Heart right ventricle (tissue), 16 donors: Measurements from ENCODE around the gene TEAD2. TPM values are rescaled to one million over a fixed set of nuclear protein-coding genes. Genes with fewer than 3 reads are reported as not detected.

Source experiments
- ATAC-seq, 8 donors: fragments of 200-7000 bp; cut with Tn5 transposase; one replicate each; pipeline ENCODE4 v1.9.1; 2020; ENCODE audit warnings: mild to moderate bottlenecking in 8 of 8, moderate library complexity in 8 of 8, moderate number of reproducible peaks in 1 of 8
- DNase-seq, 2 donors: peaks; one replicate each; pipeline ENCODE4 v3.0.0-alpha.2; 2020
- H3K27ac ChIP-seq, 10 donors: fragments of 200-600 bp; sonication (generic) in 2 of 10; one replicate each; pipeline versions ENCODE4 v1.5.0 to v1.8.0; 2020 to 2022; ENCODE audit warnings: mild to moderate bottlenecking in 3 of 10
- H3K27me3 ChIP-seq, 7 donors: fragments of 200-600 bp; one replicate each; pipeline ENCODE4 v1.8.0; 2021 to 2022; ENCODE audit warnings: mild to moderate bottlenecking in 2 of 7
- H3K36me3 ChIP-seq, 9 donors: fragments of 200-600 bp; sonication (generic) in 1 of 9; one replicate each; pipeline versions ENCODE4 v1.5.0 to v1.8.0; 2020 to 2022; ENCODE audit warnings: mild to moderate bottlenecking in 2 of 9
- H3K4me1 ChIP-seq, 9 donors: fragments of 200-600 bp; sonication (generic) in 1 of 9; one replicate each; pipeline versions ENCODE4 v1.5.0 to v1.8.0; 2020 to 2022; ENCODE audit warnings: mild to moderate bottlenecking in 4 of 9
- H3K4me3 ChIP-seq, 10 donors: fragments of 200-600 bp; sonication (generic) in 2 of 10; one replicate each; pipeline versions ENCODE4 v1.5.0 to v1.8.0; 2020 to 2022; ENCODE audit warnings: mild to moderate bottlenecking in 7 of 10, moderate library complexity in 2 of 10
- H3K9me3 ChIP-seq, 11 donors: fragments of 200-600 bp in 10 of 11; sonication (generic) in 2 of 11; one replicate each; pipeline versions ENCODE4 v1.5.0 to v1.8.0; 2013 to 2022; ENCODE audit warnings: mild to moderate bottlenecking in 2 of 11, control low read depth in 1 of 11, moderate library complexity in 1 of 11
- CTCF ChIP-seq, 9 donors: fragments of 200-600 bp; sonication (generic) in 2 of 9; IDR thresholded peaks; one replicate each; pipeline versions ENCODE4 v1.5.0 to v1.8.0; 2021 to 2022; ENCODE audit warnings: antibody characterized with exemption in 9 of 9, mild to moderate bottlenecking in 5 of 9, moderate library complexity in 1 of 9
- WGBS, 2 donors: extraction: QIAGEN DNeasy Blood & Tissue Kit; methylation state at CpG; one replicate each; pipeline ENCODE4 v1.1.7; 2013; ENCODE audit warnings: inconsistent platforms in 1 of 2; 5-methylcytosine and 5-hydroxymethylcytosine counted together
- intact Hi-C, 10 donors: fragments of 100-400 bp; cut with DNase I; formaldehyde crosslinking; loops; one replicate each; pipeline versions ENCODE4 v1.11.1 to v1.14.2; 2022
- polyA plus RNA-seq, 2 donors: library from polyadenylated mRNA; stranded (reverse); fragments of 200-250 nt; gene quantifications; one replicate each; pipeline ENCODE4 v1.2.3, GENCODE V29; 2013
- total RNA-seq, 10 donors: library from RNA; stranded (reverse); fragmentation: NEBNext Ultra II Directional in 3 of 10; extraction: Animal tissue kit (Norgen Biotek cat#: 25700) in 3 of 10; gene quantifications; one replicate each; pipeline versions ENCODE4 v1.2.1 to v1.2.4, GENCODE V29; 2021 to 2023
- donor health status: Arrhythmogenic right ventricular cardiomyopathy.
- donor health status: ischemic (EF 13 %, LVEDD 7.1; RV severe dilation, severe dysfunction).
- donor health status: healthy with polysubstance abuse.
- donor health status: DM: no; HTN: yes; CAD: no.
- donor health status: DM: no; HTN: no; CAD: no.
- donor health status: ischemic (EF 25% LVEDD 6.9; RV normal size, moderate dysfunction).
- donor health status: ischemic (EF 25% LVEDD 5.7; RV mildly dilated, moderate dysfunction).
- donor health status: healthy.
- donor health status: DM: yes; HTN: yes; CAD: no.
- donor health status: Ischemic cardiomyopathy.
- donor health status: ischemic (EF 35%, LVEDD 5.7; RV mildly dilated, moderate dysfunction).
- donor health status: nonischemic (EF 11% LVEDD 7.7; RV severe dilation, severe dysfunction).
- donor health status: DM: yes; HTN: yes; CAD: no.
- donor health status: PGD.
- donor health status: ischemic (EF 29% LVEDD 5.4; RV normal size, mild dysfunction).
- donor health status: nonischemic (EF 23%, LVEDD 6.1; RV moderate dilation, normal function).

Gene TEAD2
- total and polyA plus RNA-seq, 12 donors: 34.1 to 67.8 (median 45.1) TPM

- Histone ChIP-seq H3K36me3 (peaks cover 0 to 100% (median 66%) of the 10 kb centered on the region in 9 donors), H3K9me3 (no peaks in the 10 kb centered on the region), H3K27me3 (no peaks in the 10 kb centered on the region), H3K4me1 (no peaks in the 10 kb centered on the region), H3K4me3 (no peak overlapping the region), H3K27ac (no peak overlapping the region)
- TF ChIP-seq CTCF (IDR thresholded peaks at IDR 0.05): no peak
- intact Hi-C loops: no loop called here
- ATAC-seq: no peak
- 87 to 95% methylated on average over 2 of the region's 2 CpGs for WGBS, 2 donors
- DNase-seq: no peak
Observed at GRCh38 chr19:49349567-49349966, 12.6 kb downstream of the TEAD2 start.

DNA sequence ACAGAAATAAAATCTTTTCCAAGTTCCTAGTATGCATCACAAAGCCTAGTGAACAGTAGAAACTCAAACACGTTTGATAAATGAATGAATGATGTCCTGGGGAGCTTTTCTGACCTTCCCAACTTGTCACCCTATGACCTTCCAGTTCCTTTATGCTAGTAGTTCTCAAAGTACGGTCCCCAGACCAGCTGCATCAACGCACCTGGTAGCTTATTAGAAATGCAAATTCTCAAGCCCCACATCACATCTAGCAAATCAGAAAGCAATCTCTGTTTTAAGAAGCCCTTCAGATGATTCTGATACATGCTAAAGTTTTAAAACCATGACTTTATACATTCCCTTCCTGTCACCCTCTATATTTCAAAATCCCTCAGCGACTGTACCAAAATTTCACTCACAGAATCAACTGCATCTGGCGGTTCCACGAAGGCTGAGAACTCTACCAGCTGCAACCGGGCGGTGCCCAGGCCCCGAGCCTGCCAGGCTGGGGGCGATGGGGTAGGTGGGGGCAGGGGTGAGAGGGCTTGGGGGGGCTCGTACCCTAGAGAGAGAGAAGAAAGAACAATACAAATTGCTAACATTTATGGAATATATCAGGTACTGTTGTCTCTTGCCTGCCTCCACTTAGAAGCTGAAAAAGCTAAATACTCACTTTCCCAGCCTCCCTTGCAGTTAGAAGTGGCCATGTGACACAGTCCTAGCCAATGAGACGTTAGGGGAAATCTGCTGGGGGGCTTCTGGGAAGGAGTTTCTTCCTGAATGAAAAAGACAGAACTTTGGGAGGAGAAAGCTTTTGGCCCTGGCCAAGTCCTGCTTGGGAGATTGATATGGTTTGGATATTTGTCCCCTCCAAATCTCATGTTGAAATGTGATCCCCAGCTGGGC is 13.7 kb downstream of the TEAD2 start:
- TF ChIP-seq CTCF (IDR thresholded peaks at IDR 0.05): no peak
- DNase-seq: no peak
- intact Hi-C loops: no loop called here
- no peak overlapping the region for H3K4me3 ChIP-seq
- H3K36me3 ChIP-seq: peaks cover 0 to 100% (median 68%) of the 10 kb centered on the region in 9 donors
- ATAC-seq: no peak
- WGBS, 2 donors: 94 to 96% methylated on average over 12 of the region's 12 CpGs
- H3K9me3 ChIP-seq: no peaks in the 10 kb centered on the region
- H3K27me3 ChIP-seq: no peaks in the 10 kb centered on the region
- H3K27ac ChIP-seq: no peak overlapping the region
- no peaks in the 10 kb centered on the region for H3K4me1 ChIP-seq

DNA sequence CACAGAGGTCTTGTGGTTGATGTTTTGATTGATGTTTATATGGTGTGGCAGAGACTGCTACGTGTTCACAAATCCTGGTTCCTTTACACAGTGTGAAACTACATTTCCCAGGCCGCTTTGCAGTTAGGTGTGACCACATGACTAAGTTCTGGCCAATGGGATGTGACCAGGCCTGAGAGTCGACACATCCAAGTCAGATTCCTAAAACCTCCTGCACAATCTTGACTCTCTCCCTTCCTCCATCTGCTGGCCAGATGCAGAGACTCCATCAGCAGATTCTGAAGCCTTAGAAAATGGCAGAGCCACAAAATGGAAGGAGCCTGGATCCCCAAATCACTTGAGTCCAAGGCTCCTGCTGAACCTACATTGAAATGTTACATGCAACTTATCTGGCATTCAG is 14.4 kb downstream of the TEAD2 start:
- no peak for DNase-seq

DNA sequence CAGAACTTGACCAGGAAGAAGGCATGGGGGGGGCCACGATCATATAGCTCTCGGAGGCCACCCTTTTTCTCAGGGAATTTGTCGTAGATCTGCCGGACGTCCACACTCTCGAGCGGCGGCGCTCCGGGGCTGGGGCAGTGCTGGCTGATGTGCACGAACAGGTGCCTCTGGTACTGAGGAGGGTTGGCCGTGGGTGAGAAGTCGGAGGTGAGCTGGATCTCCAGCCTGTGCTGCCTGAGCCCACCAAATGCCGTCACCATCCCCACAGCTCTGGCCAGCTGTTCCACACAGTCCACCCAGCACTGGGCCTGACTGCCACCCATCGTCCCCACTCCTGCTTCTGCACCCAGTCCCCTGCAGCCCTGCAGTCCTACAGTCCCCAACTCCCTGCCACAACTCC is 15.0 kb downstream of the TEAD2 start:
- H3K4me3 ChIP-seq: no peak overlapping the region
- H3K27ac ChIP-seq: no peak overlapping the region
- no peaks in the 10 kb centered on the region for H3K9me3 ChIP-seq
- H3K36me3 ChIP-seq: peaks cover 0 to 100% (median 76%) of the 10 kb centered on the region in 9 donors
- TF ChIP-seq CTCF (IDR thresholded peaks at IDR 0.05): no peak
- ATAC-seq (peak in 5 of 8 donors; percentile 5 to 14 (median 9)), DNase-seq (no peak)
- no peaks in the 10 kb centered on the region for H3K27me3 ChIP-seq
- 96 to 97% methylated on average over 15 of the region's 15 CpGs for WGBS, 2 donors
- intact Hi-C loops: no loop called here
- H3K4me1 ChIP-seq: no peaks in the 10 kb centered on the region

More for the DNA sequence above, 14.4 kb downstream of the TEAD2 start:
- no peaks in the 10 kb centered on the region for H3K4me1 ChIP-seq
- intact Hi-C loops: no loop called here
- TF ChIP-seq CTCF (IDR thresholded peaks at IDR 0.05): peak in 1 of 9 donors; percentile 19
- H3K9me3 ChIP-seq: no peaks in the 10 kb centered on the region
- H3K27me3 ChIP-seq: no peaks in the 10 kb centered on the region
- no peak overlapping the region for H3K27ac ChIP-seq
- 67 to 72% methylated on average over 3 of the region's 3 CpGs for WGBS, 2 donors
- ATAC-seq: peak; percentile 34 to 76 (median 64)
- H3K36me3 ChIP-seq: peaks cover 0 to 100% (median 75%) of the 10 kb centered on the region in 9 donors
- no peak overlapping the region for H3K4me3 ChIP-seq
